ELR (cell line): ENCODE results near the gene NID2.

ENCODE experiments used
- DNase-seq: peaks from one replicate; pipeline ENCODE4 v3.0.0-alpha.2; 2015; ENCODE audit warnings: low read depth

Gene NID2

GRCh38 chr14:52079239-52079959 is 10.5 kb upstream of the NID2 start:
- peak; percentile 93 for DNase-seq

DNA sequence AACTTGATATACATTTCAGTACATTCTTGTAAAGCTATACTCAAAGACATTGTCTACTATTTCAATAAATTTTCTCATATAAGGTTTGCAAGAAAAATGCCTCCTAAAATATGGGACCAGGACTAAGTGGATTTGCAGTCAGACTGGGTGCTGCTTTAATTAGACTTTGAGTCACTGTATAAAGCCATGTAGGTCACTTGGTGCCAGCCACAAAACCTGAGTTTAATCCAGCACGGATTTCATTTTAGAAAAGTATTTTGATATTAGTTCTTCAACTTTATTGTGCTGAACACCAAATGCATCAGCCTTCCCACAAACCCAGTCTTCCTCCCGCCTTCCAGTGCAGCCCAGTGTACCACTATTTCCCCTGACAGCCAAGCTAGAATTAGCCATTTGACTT is 9.9 kb upstream of the NID2 start:
- DNase-seq = no peak

GRCh38 chr14:52078095-52078531 is 9.3 kb upstream of the NID2 start:
- DNase-seq = peak; percentile 73

GRCh38 chr14:52077256-52077979 is 8.6 kb upstream of the NID2 start:
- DNase-seq = peak; percentile 55

- peak; percentile 55 for DNase-seq
Observed at GRCh38 chr14:52076334-52076733, 7.5 kb upstream of the NID2 start.

DNA sequence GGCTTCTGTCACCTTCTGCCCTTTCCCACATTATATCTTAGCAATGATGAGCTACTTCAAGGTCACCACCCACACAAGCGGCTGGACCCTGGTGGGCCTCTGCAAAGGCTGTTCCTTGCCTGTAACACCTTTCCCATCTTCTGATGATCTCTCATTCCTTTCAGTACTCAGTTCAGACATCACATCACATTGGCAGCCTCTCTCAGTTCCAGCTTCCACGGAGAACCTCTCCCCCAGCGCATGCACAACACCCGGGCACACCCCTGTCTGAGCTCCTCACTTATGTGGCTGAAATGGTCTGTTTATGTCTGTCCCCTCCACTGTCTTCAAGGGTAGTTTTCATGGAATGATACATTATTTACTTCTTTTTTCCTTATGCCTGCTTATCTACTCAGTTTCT is 6.5 kb upstream of the NID2 start:
- no peak for DNase-seq

DNA sequence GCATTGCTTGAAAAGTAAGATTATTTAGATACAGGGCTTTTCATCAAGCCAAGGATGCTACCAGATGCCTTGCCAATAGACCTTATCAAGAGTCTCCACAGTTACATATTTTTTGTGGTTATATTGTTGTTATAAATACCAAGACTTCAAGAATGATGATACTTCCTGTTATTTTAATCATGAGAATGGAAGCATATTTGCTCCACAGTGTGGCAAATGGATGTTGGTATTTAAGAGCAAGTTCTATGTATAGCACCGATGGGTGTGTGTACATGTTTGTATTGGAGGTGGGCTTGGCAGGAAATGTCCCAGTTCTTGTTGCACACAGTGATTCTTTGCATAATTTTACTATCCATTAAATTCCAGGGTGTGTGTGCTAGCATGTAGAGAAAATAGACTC is 4.4 kb upstream of the NID2 start:
- peak; percentile 49 for DNase-seq

- no peak for DNase-seq
Observed at GRCh38 chr14:52072266-52072780, 3.5 kb upstream of the NID2 start.

GRCh38 chr14:52071675-52072074 is 2.8 kb upstream of the NID2 start:
- DNase-seq = peak; percentile 61

DNA sequence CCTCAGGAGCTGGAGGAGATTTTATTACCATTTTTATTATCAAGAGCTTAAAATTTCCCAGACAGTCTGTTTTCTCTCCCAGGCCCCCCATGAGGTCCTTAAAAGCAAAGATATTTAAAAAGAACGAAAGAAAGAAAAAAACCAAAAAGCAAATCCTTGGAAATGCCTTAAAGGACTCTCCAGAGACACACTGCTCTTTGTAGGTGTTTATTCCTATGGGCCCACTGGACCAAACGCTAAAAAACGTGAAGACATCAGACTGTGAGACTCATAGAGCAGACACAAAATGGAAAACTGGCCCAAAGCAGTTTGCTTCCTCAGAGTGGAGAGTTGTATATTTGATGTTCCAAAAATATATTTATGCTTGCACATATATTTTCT is 1.2 kb upstream of the NID2 start:
- DNase-seq = no peak

GRCh38 chr14:52069307-52070050 is 620 bp upstream of the NID2 start:
- peak; percentile 71 for DNase-seq

DNA sequence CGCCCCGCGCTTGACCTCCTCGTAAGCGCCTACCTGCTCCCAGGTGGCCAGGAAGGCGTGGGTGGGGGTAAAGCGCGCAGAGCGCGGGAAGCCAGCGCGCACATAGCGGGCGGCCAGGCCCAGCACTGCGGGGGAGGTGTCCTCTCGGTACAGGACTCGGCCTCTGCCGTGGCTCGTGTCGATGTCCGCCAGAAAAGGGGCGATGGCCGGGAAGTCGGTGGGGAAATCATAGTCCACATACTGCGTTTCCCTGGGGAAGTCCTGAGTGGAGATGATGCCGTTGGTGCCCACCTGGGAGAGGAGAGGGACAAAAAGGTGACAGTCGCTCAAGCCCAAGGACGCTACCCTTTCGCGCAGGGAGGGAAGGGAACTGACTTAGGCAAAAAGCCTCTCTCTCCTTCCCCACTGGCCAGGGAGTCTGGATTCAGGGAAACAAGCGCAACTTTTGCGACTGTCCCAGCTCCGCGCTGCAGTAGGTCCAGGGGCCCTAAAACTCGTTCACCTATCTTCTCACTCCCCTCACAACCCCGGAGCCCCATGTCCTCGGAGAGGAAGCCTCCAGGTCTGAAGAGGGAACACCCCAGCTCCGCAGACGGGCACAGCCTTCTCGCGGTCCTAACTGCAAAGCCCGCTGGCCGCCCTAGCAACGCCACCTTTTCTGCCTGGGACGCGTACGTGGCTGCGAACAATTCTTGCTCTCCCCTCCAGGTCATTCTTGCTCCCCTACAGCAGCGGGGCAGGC is 815 bp downstream of the NID2 start:
- DNase-seq = peak; percentile 63

DNA sequence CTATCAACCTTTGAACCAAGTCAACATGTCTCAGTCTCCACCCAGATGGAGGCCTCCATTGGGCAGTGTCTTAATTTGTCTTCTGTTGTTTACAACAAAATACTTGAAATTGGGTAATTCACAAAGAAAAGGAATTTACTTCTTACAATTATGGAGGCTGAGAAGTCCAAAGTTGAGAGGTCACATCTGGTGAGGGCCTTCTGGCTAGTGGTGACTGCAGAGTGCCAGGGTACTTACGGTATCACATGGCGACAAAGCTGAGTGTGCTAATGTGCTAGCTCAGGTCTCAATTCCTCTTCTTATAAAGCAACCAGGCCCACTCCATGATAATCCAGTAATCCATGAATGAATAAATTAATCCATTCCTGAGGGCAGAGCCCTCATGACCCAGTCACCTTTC is 4.7 kb downstream of the NID2 start:
- DNase-seq = no peak

DNA sequence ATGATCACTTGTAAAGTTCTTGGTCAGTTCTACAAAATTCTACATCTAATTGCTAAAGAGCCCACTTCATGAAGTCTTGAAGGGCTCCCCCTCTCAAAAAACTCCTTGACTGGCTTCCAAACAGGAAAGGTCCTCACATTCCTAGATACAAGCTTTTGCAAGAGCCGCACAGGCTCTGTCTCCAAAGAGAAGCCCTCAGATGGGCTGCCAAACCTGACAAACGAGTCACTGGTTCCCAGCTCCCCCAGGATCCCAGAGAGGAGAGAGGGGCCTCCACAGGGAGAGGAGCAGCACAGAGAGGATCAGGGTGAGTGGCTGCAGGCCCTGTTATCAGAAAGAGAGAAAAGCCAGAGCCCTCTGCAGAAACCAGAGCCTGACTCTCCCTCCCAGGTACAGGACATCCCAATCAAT is 5.8 kb downstream of the NID2 start:
- no peak for DNase-seq

DNA sequence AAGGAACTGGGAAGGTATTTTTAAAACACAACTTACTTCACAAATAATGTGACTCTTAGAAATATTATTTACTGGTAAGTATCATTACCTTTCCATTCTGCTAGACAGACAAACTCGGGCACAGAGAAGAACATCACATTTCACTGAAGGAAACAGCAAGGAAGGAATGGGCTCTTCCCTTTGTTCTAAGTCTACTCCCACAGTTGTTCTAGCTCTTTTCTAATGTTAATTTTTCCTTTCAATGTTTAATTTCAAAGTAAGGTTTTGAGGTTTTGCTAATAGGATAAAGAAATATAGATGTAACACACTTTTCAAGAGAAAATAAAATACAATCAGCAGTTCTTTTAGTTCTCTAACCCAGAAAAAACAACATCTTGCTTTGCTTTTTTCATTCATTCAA is 7.0 kb downstream of the NID2 start:
- DNase-seq = no peak

DNA sequence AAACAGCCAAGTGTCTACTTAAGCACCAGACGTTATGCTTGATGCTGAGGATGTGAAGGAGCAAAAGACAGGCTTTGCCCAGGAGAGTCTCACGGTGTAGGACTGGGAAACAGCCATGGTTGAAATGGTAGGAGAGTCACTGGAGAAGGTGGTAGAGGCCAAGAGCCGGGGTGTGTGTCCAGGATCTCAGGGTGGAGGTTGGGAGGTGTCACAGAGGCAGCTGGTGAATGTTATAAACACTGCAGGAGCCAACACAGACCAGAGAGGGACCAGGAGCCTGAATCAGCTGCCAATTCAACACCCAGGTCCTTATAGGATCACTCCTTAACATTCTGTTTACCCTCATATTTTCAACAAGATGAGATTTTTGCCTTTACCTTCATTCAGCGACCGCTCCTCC is 7.5 kb downstream of the NID2 start:
- no peak for DNase-seq

DNA sequence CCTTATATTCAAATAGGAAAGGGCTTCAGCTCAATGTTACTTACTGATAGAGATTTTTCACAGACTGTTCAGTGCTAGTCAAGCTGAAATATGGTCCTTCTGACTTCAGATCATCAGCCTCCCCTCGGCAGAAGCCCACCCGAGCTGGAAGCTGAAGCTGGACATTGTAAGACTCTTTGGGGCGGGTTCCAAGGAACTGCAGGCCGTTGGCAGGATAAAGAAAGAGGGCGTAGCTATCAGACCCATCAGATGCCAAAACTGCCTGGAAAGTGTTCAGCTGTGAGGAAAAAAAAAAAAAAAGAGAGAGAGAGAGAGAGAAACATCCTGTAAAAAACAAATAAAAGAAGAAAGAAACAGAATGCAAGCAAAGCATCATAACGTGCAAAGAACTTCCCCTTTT is 8.8 kb downstream of the NID2 start:
- no peak for DNase-seq

DNA sequence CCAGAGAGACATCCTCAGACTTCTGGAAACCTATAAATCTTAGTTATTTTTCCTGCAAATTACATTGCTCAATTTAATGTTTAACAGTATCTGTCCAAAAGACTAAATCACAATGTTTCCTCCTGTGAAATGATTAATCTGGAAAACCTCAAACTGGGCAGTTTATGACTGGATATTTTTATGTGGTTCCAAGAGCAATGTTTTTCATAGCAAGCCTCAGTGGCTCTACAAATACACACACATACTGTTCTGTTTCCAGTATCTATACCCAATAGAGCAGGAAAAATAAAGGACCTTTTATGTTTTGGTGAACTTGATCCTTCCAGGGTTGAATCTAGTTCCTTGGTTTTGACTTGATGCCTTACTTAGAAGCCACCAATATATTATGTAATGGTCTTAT is 9.2 kb downstream of the NID2 start:
- no peak for DNase-seq

DNA sequence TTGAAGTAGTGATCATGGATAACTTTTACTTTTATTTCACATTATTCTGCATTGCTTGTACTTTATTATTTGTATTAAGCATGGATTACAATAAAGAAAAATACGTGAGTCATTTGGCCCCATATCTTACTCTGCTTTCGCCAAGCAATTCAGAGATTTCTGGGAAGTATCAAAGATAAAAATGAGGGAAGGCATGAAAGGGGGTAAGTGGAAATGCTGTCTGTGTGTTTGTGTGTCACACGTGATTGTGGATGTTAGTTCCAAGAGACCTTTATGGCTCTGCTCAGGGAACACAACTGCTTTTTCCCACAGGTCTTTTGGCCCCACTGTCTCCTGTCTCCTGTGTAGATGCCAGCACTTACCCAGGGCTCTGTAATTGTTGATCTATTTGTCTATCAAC is 10.5 kb downstream of the NID2 start:
- DNase-seq = no peak

- peak; percentile 26 for DNase-seq
Observed at GRCh38 chr14:52055167-52055566, 13.7 kb downstream of the NID2 start.

GRCh38 chr14:52054678-52055077 is 14.2 kb downstream of the NID2 start:
- DNase-seq = no peak

- no peak for DNase-seq
Observed at GRCh38 chr14:52053044-52053443, 15.8 kb downstream of the NID2 start.
